Pancreas (tissue), 10 donors: ENCODE data around the gene GALNT9. TPM values are rescaled to one million over a fixed set of nuclear protein-coding genes. Genes with fewer than 3 reads are reported as not detected.

Source experiments
- ATAC-seq, 4 donors: fragments of 200-7000 bp; cut with Tn5 transposase; one replicate each; pipeline versions ENCODE4 v1.8.0 to v1.9.1; 2020; ENCODE audit warnings: mild to moderate bottlenecking in 4 of 4, moderate library complexity in 4 of 4
- DNase-seq, 6 donors: peaks; one replicate each; pipeline ENCODE4 v3.0.0-alpha.2; 2020
- FAIRE-seq: peaks from 2 replicates; lab custom pipeline; 2012; peaks lifted over from hg19 to GRCh38; lab: Jason Lieb, UNC
- H3K27ac ChIP-seq, 4 donors: fragments of 200-600 bp; sonication (generic); 1 replicate in 3 of 4; 2 replicates in 1 of 4; pipeline versions ENCODE4 v1.5.0 to v1.8.0; 2020
- H3K27me3 ChIP-seq, 4 donors: fragments of 200-600 bp; one replicate each; pipeline ENCODE4 v1.8.0; 2021
- H3K36me3 ChIP-seq, 3 donors: fragments of 200-600 bp; sonication (generic) in 1 of 3; one replicate each; pipeline versions ENCODE4 v1.5.0 to v1.8.0; 2020 to 2021
- H3K4me1 ChIP-seq, 3 donors: fragments of 200-600 bp; one replicate each; pipeline ENCODE4 v1.8.0; 2021
- H3K4me3 ChIP-seq, 4 donors: fragments of 200-600 bp; sonication (generic) in 2 of 4; one replicate each; pipeline versions ENCODE4 v1.5.0 to v1.8.0; 2020 to 2021
- H3K9me3 ChIP-seq, 4 donors: fragments of 200-600 bp; one replicate each; pipeline ENCODE4 v1.8.0; 2021
- CTCF ChIP-seq, 4 donors: fragments of 200-600 bp; sonication (generic) in 3 of 4; IDR thresholded peaks; one replicate each; pipeline versions ENCODE4 v1.5.0 to v1.8.0; 2021; ENCODE audit warnings: antibody characterized with exemption in 4 of 4
- WGBS, 2 donors: extraction: QIAGEN DNeasy Blood & Tissue Kit; methylation state at CpG; one replicate each; pipeline ENCODE4 v1.1.7; 2013; 5-methylcytosine and 5-hydroxymethylcytosine counted together
- intact Hi-C, 3 donors: fragments of 100-400 bp; cut with DNase I; formaldehyde crosslinking; loops; one replicate each; pipeline versions ENCODE4 v1.11.1 to v1.14.2; 2022
- polyA plus RNA-seq, 2 donors: library from polyadenylated mRNA; stranded (reverse); fragments of 200-250 nt; gene quantifications; one replicate each; pipeline ENCODE4 v1.2.3, GENCODE V29; 2013
- total RNA-seq, 6 donors: library from RNA; stranded (reverse); fragmentation: NEBNext Ultra II Directional in 4 of 6; extraction: Animal tissue kit (Norgen Biotek cat#: 25700) in 4 of 6; gene quantifications; one replicate each; pipeline versions ENCODE4 v1.2.1 to v1.2.4, GENCODE V29; 2021 to 2023
- donor health status: healthy with polysubstance abuse.
- donor health status: DM: no; HTN: no; CAD: no; lungs with moderate emphysema.
- donor health status: DM: no; HTN: no; CAD: no.
- donor health status: control.
- donor health status: control.
- donor health status: Bipolar disorder and iron deficiency.
- donor health status: DM: yes; HTN: yes; CAD: no.
- donor health status: DM: no; HTN: no; CAD: no.
- donor health status: DM: no; HTN: no; CAD: no.
- donor health status: DM: yes; HTN: yes; CAD: no.

GALNT9 gene
- total and polyA plus RNA-seq, 8 donors, result 0.09 to 0.46 (median 0.25) TPM; not detected in 5

GRCh38 chr12:132227782-132228475, 101.5 kb downstream of the GALNT9 start:
- TF ChIP-seq CTCF (IDR thresholded peaks at IDR 0.05), result no peak
- FAIRE-seq (no peak), DNase-seq (peak in 1 of 6 donors; percentile 44), ATAC-seq (no peak)
- Histone ChIP-seq H3K36me3 (no peaks in the 10 kb centered on the region), H3K9me3 (no peaks in the 10 kb centered on the region), H3K4me3 (no peak overlapping the region), H3K27ac (no peak overlapping the region), H3K4me1 (no peaks in the 10 kb centered on the region), H3K27me3 (peaks cover 0 to 13% (median 2%) of the 10 kb centered on the region in 4 donors)
- intact Hi-C loops, result no loop called here
- WGBS, 2 donors, result 32 to 36% methylated on average over 22 to 26 of the region's 26 CpGs

- no peak for FAIRE-seq
- 51 to 67% methylated on average over 28 of the region's 28 CpGs for WGBS, 2 donors
These were observed 102.3 kb downstream of the GALNT9 start for GRCh38 chr12:132227118-132227517.

GRCh38 chr12:132226604-132227003, 102.8 kb downstream of the GALNT9 start:
- no peak for TF ChIP-seq CTCF (IDR thresholded peaks at IDR 0.05)
- DNase-seq (no peak), ATAC-seq (no peak), FAIRE-seq (no peak)
- intact Hi-C loops, result no loop called here
- peaks cover 0 to 13% (median 2%) of the 10 kb centered on the region in 4 donors for H3K27me3 ChIP-seq
- no peaks in the 10 kb centered on the region for H3K9me3 ChIP-seq
- no peaks in the 10 kb centered on the region for H3K36me3 ChIP-seq
- WGBS, 2 donors, result 45 to 54% methylated on average over 1 of the region's 1 CpG
- H3K4me3 ChIP-seq, result no peak overlapping the region
- H3K4me1 ChIP-seq, result no peaks in the 10 kb centered on the region
- no peak overlapping the region for H3K27ac ChIP-seq

More at GRCh38 chr12:132227118-132227517, 102.3 kb downstream of the GALNT9 start:
- ATAC-seq (no peak), DNase-seq (peak in 2 of 6 donors; percentile 29 to 47)
- Histone ChIP-seq H3K27me3 (peaks cover 0 to 13% (median 2%) of the 10 kb centered on the region in 4 donors), H3K4me1 (no peaks in the 10 kb centered on the region), H3K9me3 (no peaks in the 10 kb centered on the region), H3K27ac (no peak overlapping the region), H3K4me3 (no peak overlapping the region), H3K36me3 (no peaks in the 10 kb centered on the region)
- intact Hi-C loops, result no loop called here
- no peak for TF ChIP-seq CTCF (IDR thresholded peaks at IDR 0.05)

- no peak for FAIRE-seq
- no peak for TF ChIP-seq CTCF (IDR thresholded peaks at IDR 0.05)
- no peak for DNase-seq
- H3K27me3 ChIP-seq, result peaks cover 0 to 9% (median 2%) of the 10 kb centered on the region in 4 donors
- no peak overlapping the region for H3K27ac ChIP-seq
- intact Hi-C loops, result no loop called here
- ATAC-seq, result no peak
- H3K36me3 ChIP-seq, result no peaks in the 10 kb centered on the region
- H3K9me3 ChIP-seq, result no peaks in the 10 kb centered on the region
- WGBS, 2 donors, result 52 to 73% methylated on average over 1 of the region's 1 CpG
- H3K4me1 ChIP-seq, result no peaks in the 10 kb centered on the region
- no peak overlapping the region for H3K4me3 ChIP-seq
These were observed 104.2 kb downstream of the GALNT9 start for GRCh38 chr12:132225214-132225613.

GRCh38 chr12:132224484-132224883, 104.9 kb downstream of the GALNT9 start:
- intact Hi-C loops, result no loop called here
- WGBS, 2 donors, result 82 to 97% methylated on average over 2 of the region's 2 CpGs
- Histone ChIP-seq H3K9me3 (no peaks in the 10 kb centered on the region), H3K4me3 (no peak overlapping the region), H3K4me1 (no peaks in the 10 kb centered on the region), H3K27me3 (peaks cover 0 to 8% (median 2%) of the 10 kb centered on the region in 4 donors), H3K27ac (no peak overlapping the region), H3K36me3 (no peaks in the 10 kb centered on the region)
- no peak for TF ChIP-seq CTCF (IDR thresholded peaks at IDR 0.05)
- no peak for ATAC-seq
- no peak for DNase-seq
- FAIRE-seq, result no peak
